NCI-H1417 treated with DMSO at 0.1 percent for 48 hours (cell line): ENCODE results near the gene CUTA.
"Not testable (repeated sequence)": the region's sequence is repeated elsewhere in the genome, so short reads cannot be mapped to it uniquely, and the experiment has no call there.

ENCODE experiments used
- DNase-seq: peaks from one replicate; lab custom pipeline; 2025; lab: John Stamatoyannopoulos, UW

Gene CUTA

GRCh38 chr6:33405386-33405940 is 12.4 kb downstream of the CUTA start:
- DNase-seq = no peak

- DNase-seq = no peak
Measured at GRCh38 chr6:33404884-33405283, 13.0 kb downstream of the CUTA start.

DNA sequence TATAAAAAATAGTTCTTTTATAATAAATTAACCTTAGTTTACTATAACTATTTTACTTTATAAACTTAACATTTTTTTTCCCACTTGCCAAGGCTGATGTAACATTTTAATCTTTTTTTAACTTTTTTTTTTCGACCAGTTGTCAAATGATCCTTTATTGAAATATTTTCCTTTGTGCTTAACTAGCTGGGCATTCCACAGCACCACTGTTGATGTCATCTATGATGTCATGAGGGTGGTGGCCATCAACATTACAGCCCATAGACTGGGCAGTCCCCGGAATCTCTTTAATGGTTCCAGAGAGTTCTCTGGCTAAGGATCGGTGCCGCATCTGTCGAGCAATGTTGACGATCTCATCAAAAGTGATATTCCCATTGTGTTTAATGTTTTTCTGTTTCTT is 18.0 kb downstream of the CUTA start:
- not testable (repeated sequence) for DNase-seq

- not testable (repeated sequence) for DNase-seq
Measured at GRCh38 chr6:33398601-33399000, 19.3 kb downstream of the CUTA start.

GRCh38 chr6:33397541-33397940 is 20.4 kb downstream of the CUTA start:
- DNase-seq = no peak

DNA sequence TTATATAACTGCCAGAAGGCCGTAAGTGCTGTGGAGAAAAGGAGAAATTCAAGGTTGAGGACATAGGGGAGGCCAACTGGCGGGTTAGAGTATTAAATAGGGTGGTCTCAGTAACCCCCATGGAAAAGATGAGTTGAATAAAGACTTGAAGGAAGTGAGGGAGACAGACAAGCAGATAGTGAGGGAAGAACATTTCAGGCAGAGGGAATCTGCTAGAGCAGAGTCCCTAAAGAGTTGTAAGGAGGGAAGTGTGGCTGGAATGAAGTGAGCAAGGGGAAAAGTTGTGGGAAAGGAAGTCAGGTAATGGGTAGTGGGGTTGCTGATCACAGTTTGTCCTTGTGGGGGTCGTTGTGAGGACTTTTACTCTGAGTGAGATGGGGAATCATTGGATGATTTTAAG is 24.9 kb downstream of the CUTA start:
- DNase-seq = no peak

DNA sequence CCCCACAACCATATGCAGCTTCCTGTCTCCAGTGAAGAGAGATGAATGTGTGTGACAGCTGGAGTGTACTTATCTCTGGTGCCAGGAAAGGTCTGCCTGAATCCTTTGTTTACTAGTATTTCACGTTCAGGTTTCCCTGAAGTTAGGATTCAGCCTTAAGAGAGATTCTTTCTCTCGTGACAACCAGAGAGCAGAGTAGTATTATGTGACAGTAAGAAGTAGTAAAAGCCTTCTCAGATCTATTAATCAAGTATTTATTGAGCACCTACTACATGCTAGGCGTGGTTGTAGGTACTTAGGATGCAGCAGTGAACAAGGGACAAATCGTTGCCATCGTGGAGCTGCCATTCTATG is 25.3 kb downstream of the CUTA start:
- DNase-seq = no peak

GRCh38 chr6:33391922-33392594 is 25.8 kb downstream of the CUTA start:
- no peak for DNase-seq

- peak; percentile 95 for DNase-seq
Measured at GRCh38 chr6:33391278-33391921, 26.5 kb downstream of the CUTA start, which contains the start of gene KIFC1. Gene KIFC1 (plus strand): TSS chr6:33391823. CDS start chr6:33391986, 163 bp downstream.

GRCh38 chr6:33390767-33391277 is 27.1 kb downstream of the CUTA start:
- DNase-seq = no peak

- DNase-seq = no peak
Measured at GRCh38 chr6:33390173-33390572, 27.7 kb downstream of the CUTA start.

DNA sequence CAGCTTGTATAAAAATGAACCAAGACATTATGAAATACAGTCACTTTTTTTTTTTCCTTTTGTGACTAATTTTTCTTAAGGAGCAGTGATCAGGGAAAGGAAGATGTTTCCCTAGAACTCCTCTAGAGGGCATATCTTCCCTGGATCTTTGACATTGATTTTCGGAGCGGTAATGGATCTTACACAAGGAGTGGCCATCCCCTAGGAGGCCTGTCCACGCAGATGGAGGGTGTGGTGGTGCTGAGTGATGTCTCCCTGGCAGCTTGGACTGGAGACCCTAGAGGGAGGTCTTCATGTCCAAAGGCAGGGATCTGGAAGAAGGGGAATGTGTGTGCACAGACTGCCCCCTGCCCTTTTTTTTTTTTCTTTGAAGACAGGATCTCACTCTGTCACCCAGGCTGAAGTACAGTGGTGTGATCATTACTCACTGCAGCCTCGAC is 33.3 kb downstream of the CUTA start:
- DNase-seq = no peak

- DNase-seq = no peak
Measured at GRCh38 chr6:33383427-33384185, 34.3 kb downstream of the CUTA start.

DNA sequence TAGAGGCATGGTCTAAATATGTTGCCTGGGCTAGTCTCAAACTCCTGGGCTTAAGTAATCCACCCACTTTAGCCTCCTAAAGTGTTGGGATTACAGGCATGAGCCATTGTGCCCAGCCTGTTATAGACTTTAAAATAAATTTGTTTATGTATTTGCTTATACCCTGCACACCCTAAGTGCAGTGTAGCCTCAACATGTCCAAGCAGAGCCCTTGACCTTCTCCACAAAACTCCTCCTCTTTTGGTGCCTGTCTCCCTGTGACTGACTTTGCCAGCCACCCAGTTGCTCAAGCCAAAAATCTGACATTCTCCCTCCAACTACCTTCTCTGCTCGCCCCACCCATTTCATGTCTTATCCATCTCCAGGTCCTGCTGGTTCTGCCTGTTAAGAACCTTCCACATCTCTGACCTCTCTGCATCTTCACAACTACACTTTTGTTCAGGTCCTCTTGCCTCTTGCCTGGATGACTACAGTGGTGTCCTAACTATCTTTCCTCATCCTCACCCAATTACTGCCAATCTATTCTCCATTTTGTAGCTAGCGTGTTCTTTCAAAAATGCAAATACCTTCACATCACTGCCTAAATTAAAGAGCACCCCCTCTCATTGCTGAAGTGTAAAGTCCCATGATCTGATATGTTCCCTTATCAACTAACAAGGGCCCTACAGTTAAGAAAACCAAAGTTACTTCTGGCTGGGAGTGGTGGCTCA is 37.5 kb downstream of the CUTA start:
- DNase-seq = no peak

DNA sequence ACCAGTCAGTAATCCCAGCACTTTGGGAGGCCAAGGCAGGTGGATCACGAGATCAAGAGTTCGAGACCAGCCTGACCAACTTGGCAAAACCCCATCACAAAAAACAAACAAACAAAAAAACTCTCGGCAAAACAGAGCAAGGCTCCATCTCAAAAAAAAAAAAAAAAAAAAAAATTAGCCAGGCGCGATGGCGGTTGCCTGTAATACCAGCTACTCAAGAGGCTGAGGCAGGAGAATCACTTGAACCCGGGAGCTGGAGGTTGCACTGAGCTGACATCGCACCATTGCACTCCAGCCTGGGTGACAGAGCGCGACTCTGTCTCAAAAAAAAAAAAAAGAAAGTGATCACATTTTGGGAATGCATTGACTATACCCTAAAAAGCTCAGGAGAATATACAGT is 38.7 kb downstream of the CUTA start:
- not testable (repeated sequence) for DNase-seq

- DNase-seq = no peak
Measured at GRCh38 chr6:33377171-33377570, 40.7 kb downstream of the CUTA start.

GRCh38 chr6:33375143-33375671 is 42.7 kb downstream of the CUTA start:
- no peak for DNase-seq

DNA sequence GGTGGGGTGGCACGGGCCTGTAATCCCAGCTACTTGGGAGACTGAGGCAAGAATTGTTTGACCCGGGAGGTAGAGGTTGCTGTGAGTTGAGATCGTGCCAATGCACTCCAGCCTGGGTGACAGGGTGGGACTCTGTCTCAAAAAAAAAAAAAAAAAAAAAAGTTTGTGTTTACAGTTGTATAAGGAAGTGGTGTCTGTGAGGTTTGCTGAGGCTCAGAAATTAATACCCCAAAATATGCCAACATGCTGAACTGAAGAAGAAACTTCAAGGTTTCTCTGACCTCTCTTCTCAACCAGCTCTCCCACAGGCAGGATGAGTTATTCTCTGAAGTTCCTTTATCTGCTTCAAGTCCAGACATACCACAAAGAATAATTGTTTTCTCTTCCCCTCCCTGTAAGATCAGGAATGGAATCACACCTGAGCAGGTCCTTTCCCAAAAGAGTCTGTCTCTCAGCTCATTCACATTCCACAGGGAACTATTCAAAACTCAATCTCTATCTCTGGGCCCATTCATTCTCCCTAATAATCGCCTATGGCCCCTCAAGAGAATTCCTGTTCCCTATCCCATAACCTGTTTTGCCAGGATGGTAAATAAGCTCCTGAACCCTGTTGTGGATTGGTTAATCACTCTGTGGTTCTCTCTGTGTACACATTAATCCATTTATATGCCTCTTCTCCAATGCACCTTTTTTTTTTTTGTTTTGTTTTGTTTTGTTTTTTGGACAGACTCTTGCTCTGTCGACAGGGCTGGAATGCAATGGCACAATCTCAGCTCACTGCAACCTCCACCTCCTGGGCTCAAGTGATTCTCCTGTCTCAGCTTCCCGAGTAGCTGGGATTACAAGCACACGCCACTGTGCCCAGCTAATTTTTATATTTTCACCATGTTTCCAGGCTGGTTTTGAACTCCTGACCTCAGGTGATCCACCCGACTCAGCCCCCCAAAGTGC is 43.7 kb downstream of the CUTA start:
- DNase-seq = no peak

DNA sequence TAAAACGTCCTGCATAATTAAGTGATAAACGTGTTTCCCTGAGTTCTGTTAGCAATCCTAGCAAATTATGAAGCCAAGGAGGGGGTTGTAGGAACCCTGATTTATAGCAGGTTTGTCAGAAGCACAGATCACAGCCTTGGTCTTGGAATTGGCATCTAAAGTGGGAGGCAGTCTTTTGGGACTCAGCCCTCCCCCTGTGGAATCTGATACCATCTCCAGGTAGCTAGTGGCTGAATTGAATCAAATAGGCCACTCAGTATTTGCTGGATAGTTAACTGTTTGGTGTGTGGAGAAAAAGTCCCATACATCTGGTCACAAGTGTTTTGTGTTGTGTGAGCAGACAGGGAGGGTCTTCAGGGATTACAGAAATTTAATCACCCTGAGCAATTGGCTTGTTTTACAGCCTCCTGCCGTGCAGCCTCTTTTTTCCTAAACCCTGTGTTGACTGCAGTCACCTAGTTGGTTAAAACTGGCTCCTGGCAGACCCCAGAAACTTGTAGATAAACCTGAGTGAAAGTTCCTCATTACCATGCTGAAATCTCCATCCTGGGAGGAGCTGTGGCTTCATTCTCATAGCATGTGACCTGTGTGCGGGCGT is 45.3 kb downstream of the CUTA start:
- no peak for DNase-seq

- DNase-seq = not testable (repeated sequence)
Measured at GRCh38 chr6:33371901-33372300, 46.0 kb downstream of the CUTA start.
